K562 (cell line): ENCODE data around the gene TFF2. TPM values are rescaled to one million over a fixed set of nuclear protein-coding genes. Genes with fewer than 3 reads are reported as not detected.

Source experiments
- FOXJ3 ChIP-seq: sonication (generic); formaldehyde crosslinking; IDR thresholded peaks from 2 replicates; pipeline ENCODE4 v1.4.0; 2020; ENCODE audit warnings: mild to moderate bottlenecking, missing genetic modification reagents
- NFYB ChIP-seq: IDR thresholded peaks from 2 replicates; pipeline ENCODE4 v1.6.1; 2011; ENCODE audit warnings: mild to moderate bottlenecking, moderate library complexity; ENCODE audit not compliant: insufficient read length; ENCODE audit errors: extremely low read depth
- NR2C1 ChIP-seq, 2 experiments: fragments of 450-650 bp; IDR thresholded peaks; 2 replicates each; pipeline ENCODE4 v1.6.1; 2017; ENCODE audit warnings: mild to moderate bottlenecking in 2 of 2, antibody characterized with exemption in 1 of 2, inconsistent platforms in 1 of 2, missing compliant biosample characterization in 1 of 2, missing genetic modification characterization in 1 of 2
- RBFOX2 ChIP-seq: fragments of 200-400 bp; formaldehyde crosslinking; IDR thresholded peaks from 2 replicates; pipeline ENCODE4 v1.6.1; 2017; ENCODE audit warnings: low read depth, mild to moderate bottlenecking, low read length, moderate library complexity
- SP2 ChIP-seq: IDR thresholded peaks from 2 replicates; pipeline ENCODE4 v1.6.1; 2011; ENCODE audit warnings: mild to moderate bottlenecking, low read depth, low read length, moderate library complexity; ENCODE audit not compliant: poor library complexity, severe bottlenecking; ENCODE audit errors: extremely low read depth
- U2AF2 ChIP-seq: fragments of 200-400 bp; formaldehyde crosslinking; optimal IDR thresholded peaks from 2 replicates; pipeline ENCODE3; 2017; ENCODE audit warnings: low read depth, mild to moderate bottlenecking, low read length
- ZC3H11A ChIP-seq: IDR thresholded peaks from 2 replicates; pipeline ENCODE4 v1.6.1; 2012; ENCODE audit warnings: low read depth, low read length, improper control_type of control experiment
- ZKSCAN1 ChIP-seq: fragments of 150-350 bp; IDR thresholded peaks from 2 replicates; pipeline ENCODE4 v1.6.1; 2016; ENCODE audit warnings: low read depth, low read length
- ZNF12 ChIP-seq: sonication (generic); formaldehyde crosslinking; IDR thresholded peaks from 2 replicates; pipeline ENCODE4 v1.4.0; 2020; ENCODE audit warnings: mild to moderate bottlenecking, missing genetic modification reagents
- ZNF408 ChIP-seq: fragments of 250-450 bp; sonication (Bioruptor Pico); IDR thresholded peaks from 2 replicates; pipeline ENCODE4 v1.4.0; 2020; ENCODE audit warnings: low read depth, mild to moderate bottlenecking, moderate library complexity
- polyA plus RNA-seq, 8 experiments: library from polyadenylated mRNA; depleted of rRNA in 4 of 8; stranded (reverse) in 5 of 8; unstranded in 3 of 8; fragments of >200 nt; fragmentation: Nextera tagmentation in 2 of 8; fragmentation: Illumina TruSeq in 1 of 8; extraction: Ambion mirVana in 2 of 8; extraction: Trizol in 1 of 8; gene quantifications; 2 replicates each; pipeline versions ENCODE4 v1.2.1 to v1.2.3, GENCODE V29; 2011 to 2014; ENCODE audit warnings: inconsistent platforms in 1 of 8, missing spikeins in 1 of 8
- total RNA-seq, 7 experiments: library from RNA; depleted of rRNA in 6 of 7; stranded (reverse); fragments of >200 nt in 6 of 7; fragmentation: Illumina TruSeq in 2 of 7; extraction: Trizol in 2 of 7; gene quantifications; 2 replicates each; pipeline versions ENCODE4 v1.2.1 to v1.2.3, GENCODE V29; 2011 to 2021; ENCODE audit warnings: low replicate concordance in 1 of 7
- TF ChIP-seq, protein P1 (sequence below), 3 experiments: IDR thresholded peaks in 2 of 3; conservative IDR thresholded peaks in 1 of 3; 2 replicates each; pipeline ENCODE4 v1.5.1; 2011 to 2012; ENCODE audit warnings: low read length in 3 of 3, mild to moderate bottlenecking in 3 of 3, control low read depth in 2 of 3, improper control_type of control experiment in 1 of 3, inconsistent platforms in 1 of 3, low read depth in 1 of 3, mixed read lengths in 1 of 3, moderate library complexity in 1 of 3; ENCODE audit not compliant: insufficient read depth in 2 of 3
- TF ChIP-seq, protein P2 (sequence below), 2 experiments: IDR thresholded peaks; 2 replicates each; pipeline ENCODE4 v1.6.1; 2012; ENCODE audit warnings: improper control_type of control experiment in 2 of 2, low read depth in 2 of 2, low read length in 2 of 2, borderline replicate concordance in 1 of 2
- TF ChIP-seq, protein P3 (sequence below): fragments of 250-450 bp; sonication (Bioruptor Pico); IDR thresholded peaks from 2 replicates; pipeline ENCODE4 v1.4.0; 2020; ENCODE audit warnings: mild to moderate bottlenecking
- TF ChIP-seq, protein P4 (sequence below): sonication (generic); formaldehyde crosslinking; IDR thresholded peaks from 2 replicates; pipeline ENCODE4 v1.5.0; 2020; ENCODE audit warnings: missing genetic modification reagents
- TF ChIP-seq, protein P5 (sequence below), 2 experiments: fragments of 450-650 bp in 1 of 2; sonication (generic) in 1 of 2; formaldehyde crosslinking; conservative IDR thresholded peaks; 2 replicates each; pipeline versions ENCODE4 v1.4.0 to v1.8.1; 2020 to 2022; ENCODE audit warnings: mild to moderate bottlenecking in 1 of 2, missing genetic modification reagents in 1 of 2
- TF ChIP-seq, protein P6 (sequence below): fragments of 250-450 bp; sonication (Bioruptor Pico); IDR thresholded peaks from 2 replicates; pipeline ENCODE4 v1.8.0; 2021; ENCODE audit warnings: mild to moderate bottlenecking, moderate library complexity

TFF2 gene
- total and polyA plus RNA-seq, 9 of the 15 experiments (the other 6 are each of a cell fraction or from before 2014, with no cell fraction given), result not detected

DNA sequence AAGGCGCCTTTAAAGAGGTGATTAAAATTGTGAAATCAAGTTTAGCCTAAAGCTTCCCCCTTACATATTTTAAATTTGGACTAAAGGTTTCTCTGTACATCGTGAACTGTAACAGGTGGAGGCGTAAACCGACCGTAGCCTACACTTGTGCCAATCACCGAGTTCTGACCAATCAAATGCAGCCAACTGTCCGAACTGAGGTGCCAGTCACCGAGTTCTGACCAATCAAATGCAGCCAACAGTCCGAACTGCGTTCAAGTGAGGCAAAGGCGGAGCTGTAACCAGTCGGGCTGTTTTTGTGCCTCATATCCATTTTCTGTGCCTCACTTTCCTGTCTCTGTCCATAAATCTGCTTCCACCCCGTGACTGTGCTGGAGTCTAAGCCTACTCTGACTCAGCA is 8.1 kb upstream of the TFF2 start (continued):
- TF ChIP-seq, protein P1, sequence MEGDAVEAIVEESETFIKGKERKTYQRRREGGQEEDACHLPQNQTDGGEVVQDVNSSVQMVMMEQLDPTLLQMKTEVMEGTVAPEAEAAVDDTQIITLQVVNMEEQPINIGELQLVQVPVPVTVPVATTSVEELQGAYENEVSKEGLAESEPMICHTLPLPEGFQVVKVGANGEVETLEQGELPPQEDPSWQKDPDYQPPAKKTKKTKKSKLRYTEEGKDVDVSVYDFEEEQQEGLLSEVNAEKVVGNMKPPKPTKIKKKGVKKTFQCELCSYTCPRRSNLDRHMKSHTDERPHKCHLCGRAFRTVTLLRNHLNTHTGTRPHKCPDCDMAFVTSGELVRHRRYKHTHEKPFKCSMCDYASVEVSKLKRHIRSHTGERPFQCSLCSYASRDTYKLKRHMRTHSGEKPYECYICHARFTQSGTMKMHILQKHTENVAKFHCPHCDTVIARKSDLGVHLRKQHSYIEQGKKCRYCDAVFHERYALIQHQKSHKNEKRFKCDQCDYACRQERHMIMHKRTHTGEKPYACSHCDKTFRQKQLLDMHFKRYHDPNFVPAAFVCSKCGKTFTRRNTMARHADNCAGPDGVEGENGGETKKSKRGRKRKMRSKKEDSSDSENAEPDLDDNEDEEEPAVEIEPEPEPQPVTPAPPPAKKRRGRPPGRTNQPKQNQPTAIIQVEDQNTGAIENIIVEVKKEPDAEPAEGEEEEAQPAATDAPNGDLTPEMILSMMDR (IDR thresholded peaks at IDR 0.05 in 2 of 3, conservative IDR thresholded peaks at IDR 0.05 in 1 of 3; ENCODE audit: insufficient read depth in 2 of 3, low read depth in 1 of 3, low read length in 3 of 3), result no peak
- TF ChIP-seq, protein P2, sequence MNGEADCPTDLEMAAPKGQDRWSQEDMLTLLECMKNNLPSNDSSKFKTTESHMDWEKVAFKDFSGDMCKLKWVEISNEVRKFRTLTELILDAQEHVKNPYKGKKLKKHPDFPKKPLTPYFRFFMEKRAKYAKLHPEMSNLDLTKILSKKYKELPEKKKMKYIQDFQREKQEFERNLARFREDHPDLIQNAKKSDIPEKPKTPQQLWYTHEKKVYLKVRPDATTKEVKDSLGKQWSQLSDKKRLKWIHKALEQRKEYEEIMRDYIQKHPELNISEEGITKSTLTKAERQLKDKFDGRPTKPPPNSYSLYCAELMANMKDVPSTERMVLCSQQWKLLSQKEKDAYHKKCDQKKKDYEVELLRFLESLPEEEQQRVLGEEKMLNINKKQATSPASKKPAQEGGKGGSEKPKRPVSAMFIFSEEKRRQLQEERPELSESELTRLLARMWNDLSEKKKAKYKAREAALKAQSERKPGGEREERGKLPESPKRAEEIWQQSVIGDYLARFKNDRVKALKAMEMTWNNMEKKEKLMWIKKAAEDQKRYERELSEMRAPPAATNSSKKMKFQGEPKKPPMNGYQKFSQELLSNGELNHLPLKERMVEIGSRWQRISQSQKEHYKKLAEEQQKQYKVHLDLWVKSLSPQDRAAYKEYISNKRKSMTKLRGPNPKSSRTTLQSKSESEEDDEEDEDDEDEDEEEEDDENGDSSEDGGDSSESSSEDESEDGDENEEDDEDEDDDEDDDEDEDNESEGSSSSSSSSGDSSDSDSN (IDR thresholded peaks at IDR 0.05; ENCODE audit: borderline replicate concordance in 1 of 2, low read depth in 2 of 2, low read length in 2 of 2), result no peak
- TF ChIP-seq ZC3H11A, result no peak
- TF ChIP-seq SP2, result peak; percentile 29
- TF ChIP-seq, protein P3, sequence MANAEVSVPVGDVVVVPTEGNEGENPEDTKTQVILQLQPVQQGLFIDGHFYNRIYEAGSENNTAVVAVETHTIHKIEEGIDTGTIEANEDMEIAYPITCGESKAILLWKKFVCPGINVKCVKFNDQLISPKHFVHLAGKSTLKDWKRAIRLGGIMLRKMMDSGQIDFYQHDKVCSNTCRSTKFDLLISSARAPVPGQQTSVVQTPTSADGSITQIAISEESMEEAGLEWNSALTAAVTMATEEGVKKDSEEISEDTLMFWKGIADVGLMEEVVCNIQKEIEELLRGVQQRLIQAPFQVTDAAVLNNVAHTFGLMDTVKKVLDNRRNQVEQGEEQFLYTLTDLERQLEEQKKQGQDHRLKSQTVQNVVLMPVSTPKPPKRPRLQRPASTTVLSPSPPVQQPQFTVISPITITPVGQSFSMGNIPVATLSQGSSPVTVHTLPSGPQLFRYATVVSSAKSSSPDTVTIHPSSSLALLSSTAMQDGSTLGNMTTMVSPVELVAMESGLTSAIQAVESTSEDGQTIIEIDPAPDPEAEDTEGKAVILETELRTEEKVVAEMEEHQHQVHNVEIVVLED (CRISPR knock-in tag), result no peak
- TF ChIP-seq, protein P4, sequence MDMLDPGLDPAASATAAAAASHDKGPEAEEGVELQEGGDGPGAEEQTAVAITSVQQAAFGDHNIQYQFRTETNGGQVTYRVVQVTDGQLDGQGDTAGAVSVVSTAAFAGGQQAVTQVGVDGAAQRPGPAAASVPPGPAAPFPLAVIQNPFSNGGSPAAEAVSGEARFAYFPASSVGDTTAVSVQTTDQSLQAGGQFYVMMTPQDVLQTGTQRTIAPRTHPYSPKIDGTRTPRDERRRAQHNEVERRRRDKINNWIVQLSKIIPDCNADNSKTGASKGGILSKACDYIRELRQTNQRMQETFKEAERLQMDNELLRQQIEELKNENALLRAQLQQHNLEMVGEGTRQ (CRISPR knock-in tag), result no peak
- no peak for TF ChIP-seq ZNF12 (CRISPR knock-in tag)
- TF ChIP-seq ZKSCAN1, result no peak
- no peak for TF ChIP-seq RBFOX2
- TF ChIP-seq NFYB, result peak; percentile 18
- TF ChIP-seq, protein P5, sequence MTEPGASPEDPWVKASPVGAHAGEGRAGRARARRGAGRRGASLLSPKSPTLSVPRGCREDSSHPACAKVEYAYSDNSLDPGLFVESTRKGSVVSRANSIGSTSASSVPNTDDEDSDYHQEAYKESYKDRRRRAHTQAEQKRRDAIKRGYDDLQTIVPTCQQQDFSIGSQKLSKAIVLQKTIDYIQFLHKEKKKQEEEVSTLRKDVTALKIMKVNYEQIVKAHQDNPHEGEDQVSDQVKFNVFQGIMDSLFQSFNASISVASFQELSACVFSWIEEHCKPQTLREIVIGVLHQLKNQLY (CRISPR knock-in tag; conservative IDR thresholded peaks at IDR 0.05), result no peak
- no peak for TF ChIP-seq U2AF2
- no peak for TF ChIP-seq ZNF408 (CRISPR knock-in tag)
- TF ChIP-seq FOXJ3, result no peak
- TF ChIP-seq, protein P6, sequence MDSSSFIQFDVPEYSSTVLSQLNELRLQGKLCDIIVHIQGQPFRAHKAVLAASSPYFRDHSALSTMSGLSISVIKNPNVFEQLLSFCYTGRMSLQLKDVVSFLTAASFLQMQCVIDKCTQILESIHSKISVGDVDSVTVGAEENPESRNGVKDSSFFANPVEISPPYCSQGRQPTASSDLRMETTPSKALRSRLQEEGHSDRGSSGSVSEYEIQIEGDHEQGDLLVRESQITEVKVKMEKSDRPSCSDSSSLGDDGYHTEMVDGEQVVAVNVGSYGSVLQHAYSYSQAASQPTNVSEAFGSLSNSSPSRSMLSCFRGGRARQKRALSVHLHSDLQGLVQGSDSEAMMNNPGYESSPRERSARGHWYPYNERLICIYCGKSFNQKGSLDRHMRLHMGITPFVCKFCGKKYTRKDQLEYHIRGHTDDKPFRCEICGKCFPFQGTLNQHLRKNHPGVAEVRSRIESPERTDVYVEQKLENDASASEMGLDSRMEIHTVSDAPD (CRISPR knock-in tag), result no peak
- TF ChIP-seq NR2C1 (IDR thresholded peaks at IDR 0.05), result no peak
- no peak for TF ChIP-seq NR2C1 (tag; IDR thresholded peaks at IDR 0.05)
